SK-N-DZ (cell line): Measurements from ENCODE around the gene SPATA46.

Experiments used
- DNase-seq: peaks from one replicate; pipeline ENCODE4 v3.0.0-alpha.2; 2015; ENCODE audit warnings: low spot score

Gene SPATA46

DNA sequence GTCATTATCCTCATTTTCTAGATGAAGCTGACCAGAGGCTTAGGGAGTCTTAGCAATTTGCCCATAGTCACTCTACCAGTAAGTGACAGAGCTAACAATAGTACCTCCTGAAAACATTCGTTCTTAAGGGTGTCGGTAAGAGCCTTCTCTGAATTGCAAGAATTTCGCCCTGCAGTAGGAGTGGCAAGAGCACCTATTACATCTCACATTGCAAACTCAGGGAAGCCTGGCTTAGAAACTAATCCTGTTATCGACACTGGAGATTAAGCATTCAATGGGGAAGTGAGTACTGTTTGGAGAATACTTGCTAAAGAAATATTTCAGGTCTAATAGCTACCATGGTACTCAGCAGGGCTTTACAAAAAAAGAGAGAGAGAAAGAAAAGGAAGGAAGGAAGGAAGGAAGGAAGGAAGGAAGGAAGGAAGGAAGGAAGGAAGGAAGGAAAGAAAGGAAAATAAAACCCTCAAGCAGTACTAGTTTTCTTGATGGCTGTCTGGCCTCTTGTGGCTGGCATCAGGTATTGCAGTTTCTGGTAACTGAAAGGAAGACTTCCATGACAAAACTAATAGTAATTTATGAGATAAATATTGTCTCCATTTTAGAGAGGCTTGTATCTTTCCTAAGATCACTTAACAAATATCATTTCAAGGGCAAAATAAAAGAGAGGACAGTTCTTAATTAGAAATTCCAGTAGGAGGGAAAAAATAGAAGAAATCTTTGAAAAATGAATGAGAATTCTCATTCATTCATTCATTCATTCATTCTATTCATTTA, 15.3 kb upstream of the SPATA46 start:
- peak; percentile 58 for DNase-seq

DNA sequence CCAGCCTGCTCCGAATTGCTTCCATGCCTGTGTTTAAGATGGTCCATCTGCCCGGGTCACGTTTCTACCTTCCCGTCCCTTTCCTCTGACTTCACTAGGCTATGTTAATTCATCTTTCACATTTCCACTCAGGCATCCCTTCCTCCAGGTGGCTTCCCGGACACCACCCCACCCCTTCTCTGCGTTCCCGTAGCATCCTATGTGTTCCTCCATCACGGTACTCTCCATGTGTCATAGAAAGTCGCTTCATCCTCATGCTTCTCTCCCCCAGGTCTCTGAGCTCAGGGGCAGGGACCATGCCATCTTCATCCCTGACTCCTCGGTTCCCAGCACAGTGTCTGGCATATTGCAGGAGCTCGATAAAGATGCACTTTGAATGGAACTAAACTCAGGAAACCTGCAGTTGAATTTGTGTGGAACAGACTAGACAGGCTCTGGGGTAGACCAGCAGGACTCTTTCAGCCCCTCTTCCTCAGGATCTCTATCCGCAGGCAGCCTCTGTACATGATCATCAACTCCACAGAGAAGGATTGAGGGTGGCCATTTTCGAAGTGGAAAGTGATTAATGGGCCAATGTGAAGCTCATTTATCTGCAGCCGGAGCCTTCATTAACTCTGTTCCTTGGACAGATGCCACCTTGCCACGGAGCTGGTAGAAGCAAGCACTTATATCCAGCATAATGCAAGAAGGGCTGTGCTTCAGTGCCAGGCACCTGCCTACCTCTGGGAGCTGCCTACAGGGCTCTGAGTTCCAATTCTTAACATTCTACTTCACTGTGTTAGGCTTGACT, 13.9 kb upstream of the SPATA46 start:
- DNase-seq, result no peak

DNA sequence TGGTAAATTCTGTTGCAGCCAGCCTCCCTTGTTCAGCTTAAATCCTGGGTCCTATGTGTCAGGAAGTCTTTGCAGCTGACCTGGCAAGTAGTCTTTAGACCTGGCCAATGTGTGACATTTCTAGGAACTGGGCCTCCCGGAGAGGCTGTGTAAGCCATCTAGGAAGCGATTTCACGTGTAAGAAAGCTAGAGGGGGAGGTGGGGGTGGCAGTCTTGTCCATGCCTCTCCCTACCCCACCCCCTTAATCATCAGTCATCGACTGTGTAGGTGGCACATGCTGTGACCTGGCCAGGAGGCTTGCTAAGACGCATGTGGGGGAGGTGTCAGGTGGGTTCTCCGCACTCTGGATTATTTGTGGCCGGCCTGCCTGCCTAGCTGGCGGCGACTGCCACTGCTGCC, 13.3 kb upstream of the SPATA46 start:
- no peak for DNase-seq

DNA sequence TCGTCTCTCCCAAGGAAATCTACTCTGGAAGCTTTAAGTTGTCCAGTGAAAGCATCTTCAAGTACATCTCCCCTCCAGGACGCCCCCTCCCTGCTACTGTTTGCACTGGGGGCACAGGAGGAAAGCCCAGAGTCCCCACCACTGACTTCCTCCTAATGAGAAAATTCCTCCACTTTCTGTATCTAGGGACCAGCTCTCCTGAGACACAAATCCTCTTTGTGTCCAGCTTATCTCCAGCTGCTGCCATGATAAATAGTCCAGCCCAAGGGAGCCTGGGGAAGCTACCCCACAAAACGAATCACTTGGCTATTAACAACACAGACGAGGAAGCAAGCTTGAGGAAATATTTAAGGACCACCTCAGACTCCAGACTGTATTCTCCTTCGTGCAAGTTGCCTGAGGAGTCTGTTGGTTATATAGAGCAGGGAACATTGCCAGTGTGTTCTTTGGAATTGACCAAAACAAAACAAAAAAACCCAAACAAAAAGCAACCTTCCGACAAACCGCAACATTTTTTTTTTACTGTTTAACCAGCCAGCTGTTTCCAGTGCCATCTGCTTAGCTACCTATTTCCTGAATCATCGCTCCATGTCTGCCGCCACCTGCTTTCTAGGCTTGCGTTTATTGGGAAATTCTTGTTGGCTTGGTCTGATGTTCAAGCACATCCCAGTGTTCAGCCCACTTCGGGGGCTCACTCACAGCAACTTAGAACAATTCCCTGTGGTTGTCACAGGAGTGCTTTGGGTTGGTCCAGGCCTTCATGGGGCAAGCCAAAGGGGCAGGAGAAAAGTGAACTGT, 12.6 kb upstream of the SPATA46 start:
- no peak for DNase-seq

DNA sequence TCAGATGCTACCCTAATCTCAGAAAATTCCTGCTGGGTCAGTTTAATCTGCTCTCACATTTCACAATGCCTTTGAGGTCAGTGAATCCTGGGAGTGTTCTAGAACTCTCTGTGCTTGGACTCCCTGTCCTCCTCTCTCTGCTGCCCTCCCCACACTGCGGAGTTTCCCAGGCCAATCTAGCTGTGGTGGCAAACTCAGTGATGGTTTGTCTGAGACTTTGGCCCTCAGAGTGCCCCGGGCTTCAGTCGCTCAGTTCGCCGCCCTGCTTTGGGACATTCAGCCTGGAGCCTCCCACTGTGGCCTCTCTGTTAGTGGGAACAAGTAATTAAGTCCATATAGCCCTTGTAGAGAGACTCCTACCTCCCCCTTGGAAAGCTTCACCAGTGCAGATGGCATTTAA, 12.0 kb upstream of the SPATA46 start:
- no peak for DNase-seq

DNA sequence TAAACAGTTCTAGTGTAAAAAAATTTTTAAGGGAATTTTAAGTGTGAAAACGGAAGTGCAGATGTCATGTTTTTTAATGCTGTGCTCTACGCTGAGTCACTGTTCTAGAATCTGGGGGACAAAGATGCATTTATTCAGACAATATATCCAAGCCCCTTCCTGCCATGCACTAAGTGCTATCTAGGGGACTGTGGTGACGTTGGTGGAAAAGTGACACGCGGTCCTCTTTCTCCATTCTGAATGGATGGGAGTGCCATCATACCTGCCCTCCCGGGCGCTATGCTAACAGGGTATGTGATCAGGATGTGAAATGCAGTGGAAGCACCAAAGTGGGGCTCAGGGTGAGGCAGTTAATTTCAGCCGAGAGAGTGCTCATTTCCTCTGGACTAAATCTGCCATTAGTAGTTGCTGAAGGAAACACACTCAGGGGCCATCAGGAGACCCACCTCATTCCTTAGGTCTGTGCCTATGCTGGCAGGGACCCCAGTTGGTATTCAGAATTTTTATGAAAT, 11.5 kb upstream of the SPATA46 start:
- no peak for DNase-seq

DNA sequence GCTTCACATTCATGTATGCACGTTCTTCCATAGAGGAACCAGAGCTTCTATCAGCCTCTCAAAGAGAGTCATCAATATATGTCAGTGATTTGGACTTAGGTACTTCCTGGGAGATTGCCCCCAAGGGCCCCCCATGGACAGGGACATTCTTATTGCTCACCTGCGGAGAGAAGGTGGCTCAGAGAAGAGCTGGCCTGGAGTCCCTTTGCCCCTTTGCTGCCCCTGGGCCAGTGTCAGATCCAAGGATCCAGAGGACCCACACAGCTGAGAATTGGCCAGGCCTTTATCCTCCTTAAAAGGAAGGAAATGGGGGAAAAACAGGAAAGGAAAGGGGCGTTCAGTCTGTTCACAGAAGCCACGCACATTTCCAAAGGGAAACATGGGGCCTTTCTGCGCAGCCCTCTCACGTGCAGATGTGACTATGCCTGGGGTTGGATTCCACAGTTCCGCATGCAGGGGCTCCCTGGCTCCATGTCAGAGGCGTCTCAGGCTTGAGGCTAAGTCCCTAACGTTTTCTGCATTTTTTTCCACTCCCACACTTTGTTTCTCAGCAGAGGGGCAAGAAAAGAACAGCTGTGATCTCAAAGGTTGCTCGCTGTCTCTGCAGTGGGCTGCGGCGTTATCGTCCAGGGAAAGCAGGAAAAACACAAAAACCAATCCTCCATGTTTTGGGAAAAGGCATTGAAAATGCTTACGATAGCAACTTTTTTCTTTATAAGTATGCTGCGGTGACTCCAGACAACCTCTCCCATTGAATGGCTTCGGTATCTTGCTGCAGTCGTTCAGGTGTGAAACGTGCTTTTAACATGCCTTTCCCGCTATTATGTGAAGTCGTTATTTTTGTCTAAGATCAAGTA, 10.8 kb upstream of the SPATA46 start:
- DNase-seq, result no peak

DNA sequence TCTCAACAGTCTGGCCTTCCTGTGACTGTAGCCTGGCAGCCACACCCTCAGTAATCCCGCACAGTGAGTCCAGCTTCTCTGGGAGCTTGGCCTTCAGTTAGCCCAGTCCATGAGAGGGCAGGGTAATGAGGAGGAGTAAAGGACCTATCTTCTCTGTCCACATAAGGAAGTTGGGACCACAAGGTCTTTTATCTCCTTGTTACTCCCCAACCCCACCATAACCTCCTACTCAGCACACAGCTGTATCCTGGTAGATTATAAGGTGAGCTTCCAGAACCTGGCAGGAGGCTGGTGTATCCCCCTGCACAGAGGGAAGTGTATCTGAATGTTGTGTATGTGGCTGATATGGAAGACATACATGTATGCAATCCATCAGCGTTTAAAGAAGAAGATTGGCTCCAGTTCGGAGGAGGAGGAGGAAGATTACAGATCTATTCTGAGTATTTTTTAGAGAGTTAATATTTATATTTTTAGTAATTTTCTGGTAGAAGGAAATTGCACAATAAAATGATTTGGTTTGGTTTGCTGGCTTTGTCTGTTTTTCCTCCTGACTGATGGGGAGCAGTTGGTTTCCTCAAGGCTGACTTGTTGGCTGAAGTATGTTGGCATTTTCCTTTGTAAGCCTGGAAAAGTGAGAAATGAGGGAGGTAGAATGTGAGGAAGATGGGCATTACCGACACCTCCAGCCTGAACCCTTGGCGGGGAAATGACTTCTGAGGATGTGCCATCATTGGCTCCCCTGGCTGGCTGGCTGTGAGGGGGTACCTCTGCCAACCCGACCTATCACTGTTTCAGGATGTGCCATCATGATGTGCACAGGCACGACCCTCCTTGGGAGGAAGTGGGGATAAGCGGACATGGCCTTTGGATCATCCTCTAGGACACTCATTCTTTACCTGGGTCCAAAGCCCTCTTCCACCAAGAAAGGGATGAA, 9.9 kb upstream of the SPATA46 start:
- DNase-seq, result no peak

DNA sequence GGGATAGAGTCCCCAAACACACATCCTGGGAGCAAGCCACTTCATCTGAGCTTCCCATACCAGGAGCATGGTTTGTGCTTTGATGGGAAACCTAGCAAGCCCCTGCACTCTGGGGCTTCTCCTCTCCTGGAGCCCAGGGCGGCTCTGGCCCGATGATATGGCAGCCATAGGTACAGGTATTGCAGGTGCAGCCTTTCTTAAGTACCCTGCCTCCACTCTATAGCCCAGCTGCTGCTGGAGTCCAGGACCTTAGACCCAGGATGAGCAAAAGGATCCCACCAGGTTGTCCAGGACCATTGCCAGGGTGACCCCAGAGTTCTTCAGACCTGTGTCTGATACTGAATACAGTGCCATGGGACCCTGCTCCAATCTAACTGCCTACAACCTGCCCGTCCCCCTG, 9.0 kb upstream of the SPATA46 start:
- no peak for DNase-seq

DNA sequence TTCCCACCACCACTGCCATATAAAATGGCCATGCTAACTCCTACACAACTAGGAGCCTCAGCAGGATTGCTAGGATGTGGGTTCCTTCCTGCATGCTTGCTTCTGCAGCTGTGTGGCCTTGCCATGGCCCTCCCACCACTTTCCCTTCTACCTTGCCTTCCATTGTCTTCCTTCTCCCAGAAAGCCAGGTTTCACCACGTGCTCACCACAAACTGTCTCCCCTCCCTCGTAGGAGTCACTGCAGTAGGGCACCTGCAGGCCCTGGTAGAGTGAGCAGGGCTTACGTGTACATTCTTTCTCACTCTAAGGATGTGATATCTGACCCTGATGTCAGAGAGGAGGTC, 8.6 kb upstream of the SPATA46 start:
- DNase-seq, result no peak

DNA sequence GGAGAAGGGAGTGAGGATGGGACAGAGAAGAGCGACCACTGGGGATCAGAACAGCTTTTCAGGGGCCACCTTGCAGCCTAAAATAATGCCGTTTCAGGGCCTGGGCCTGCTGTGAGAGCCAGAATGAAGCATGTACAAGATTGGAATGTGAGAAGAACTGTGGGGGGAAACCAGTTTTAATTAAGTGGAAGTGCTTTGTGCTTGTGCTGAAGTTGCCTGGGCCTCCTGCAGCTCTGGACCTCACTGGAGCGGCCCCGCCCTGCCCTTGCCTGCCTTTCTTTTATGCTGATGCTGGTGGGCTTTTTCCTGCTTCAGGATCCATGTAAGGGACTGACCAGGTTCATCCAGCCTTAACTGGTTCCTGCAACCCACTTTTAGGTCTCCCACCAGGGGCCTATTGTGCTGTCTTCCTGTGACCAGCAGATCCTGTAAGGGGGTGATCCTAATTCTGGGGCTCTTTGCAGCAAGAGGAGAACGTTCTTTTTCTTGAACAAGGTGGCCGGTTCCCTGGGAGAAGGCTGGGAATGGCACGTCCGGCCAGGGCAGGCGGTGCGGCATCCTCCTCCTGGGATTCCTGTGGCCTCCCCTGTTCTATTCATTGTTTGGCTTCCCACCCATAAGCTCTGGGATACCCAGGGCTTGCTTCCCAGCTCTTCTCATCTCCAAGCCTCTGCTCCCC, 8.1 kb upstream of the SPATA46 start:
- DNase-seq, result no peak

DNA sequence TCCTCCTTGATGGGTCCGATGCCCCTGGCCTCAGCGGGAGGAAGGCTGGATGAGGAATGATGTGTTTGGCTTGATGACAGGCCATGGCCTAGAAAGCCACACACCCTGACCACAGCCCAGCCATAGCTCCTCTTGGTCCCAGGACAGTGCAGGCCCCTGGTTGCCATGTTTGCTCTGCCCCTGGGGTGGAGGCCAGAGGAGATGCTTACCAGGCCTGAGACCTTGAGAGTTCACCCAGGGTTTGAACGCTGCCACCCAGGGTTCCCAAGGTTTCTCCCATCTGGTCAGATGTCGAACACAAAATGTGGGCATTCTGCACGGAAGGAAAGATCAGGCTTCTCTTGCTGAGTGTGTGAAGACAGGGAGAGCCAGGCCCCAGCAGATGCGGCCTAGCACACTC, 7.5 kb upstream of the SPATA46 start:
- DNase-seq, result no peak

DNA sequence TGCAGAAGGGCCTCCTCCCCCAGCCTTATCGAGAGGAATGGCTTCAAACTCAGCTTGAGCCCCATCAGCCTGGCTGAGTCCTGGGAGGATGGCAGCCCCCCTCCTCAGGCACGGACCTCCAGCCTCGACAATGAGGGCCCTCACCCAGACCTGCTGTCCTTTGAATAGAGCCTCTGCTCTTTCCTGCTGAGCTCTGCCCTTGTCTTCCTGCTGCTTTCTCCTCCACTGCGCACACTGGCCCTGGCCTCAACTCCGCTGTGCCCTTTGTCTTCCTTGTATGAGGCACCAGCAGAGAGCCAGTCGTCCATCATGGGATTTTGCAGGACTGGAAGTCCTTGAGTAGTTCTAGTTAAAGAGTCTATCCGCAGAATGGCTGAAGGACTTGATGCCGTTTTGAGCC, 6.9 kb upstream of the SPATA46 start:
- DNase-seq, result no peak

DNA sequence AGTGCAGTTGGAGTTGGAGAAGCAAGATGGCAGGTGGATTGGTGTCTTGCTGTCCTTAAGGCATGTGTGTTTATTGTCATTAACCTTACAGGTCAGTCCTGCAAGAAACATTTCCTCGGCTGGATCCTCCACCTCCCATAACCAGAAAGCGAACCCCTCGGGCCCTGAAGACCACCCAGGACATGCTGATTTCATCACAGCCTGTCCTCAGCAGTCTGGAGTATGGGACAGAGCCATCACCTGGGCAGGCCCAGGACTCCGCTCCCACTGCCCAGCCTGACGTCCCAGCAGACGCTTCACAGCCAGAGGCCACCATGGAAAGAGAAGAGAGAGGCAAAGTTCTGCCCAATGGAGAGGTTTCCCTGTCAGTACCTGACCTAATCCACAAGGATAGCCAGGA, 6.4 kb upstream of the SPATA46 start:
- no peak for DNase-seq

DNA sequence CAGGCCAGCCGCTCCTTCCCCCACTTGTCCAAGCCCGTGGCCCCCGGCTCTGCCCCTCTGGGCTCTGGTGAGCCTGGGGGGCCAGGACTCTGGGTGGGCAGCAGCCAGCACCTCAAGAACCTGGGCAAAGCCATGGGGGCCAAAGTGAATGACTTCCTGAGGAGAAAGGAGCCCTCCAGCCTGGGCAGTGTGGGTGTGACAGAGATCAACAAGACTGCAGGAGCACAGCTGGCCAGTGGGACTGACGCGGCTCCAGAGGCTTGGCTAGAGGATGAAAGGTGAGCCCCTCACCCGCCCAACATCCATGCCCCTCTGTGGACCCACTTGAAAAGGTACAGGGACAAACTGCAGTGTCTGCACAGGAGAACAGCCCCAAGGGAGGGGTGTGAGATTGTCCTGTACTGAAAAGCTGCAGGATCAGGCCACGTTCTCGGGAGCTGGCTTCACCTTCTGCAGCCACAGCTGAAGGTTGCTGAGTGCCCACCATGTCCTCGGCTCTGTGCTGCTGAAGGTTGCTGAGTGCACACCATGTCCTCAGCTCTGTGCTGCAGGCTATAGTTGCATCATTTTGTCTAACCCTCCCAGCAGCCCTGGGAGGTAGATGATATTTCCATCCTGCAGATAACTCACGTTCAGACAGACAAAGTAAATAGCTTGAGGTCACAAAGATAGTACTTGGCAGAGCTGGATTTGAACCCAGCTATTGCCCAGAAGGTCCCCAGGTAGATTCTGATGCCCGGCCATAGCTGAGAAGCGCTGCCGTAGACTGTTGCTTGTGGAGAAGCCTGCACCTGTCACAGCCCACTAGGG, 5.5 kb upstream of the SPATA46 start:
- DNase-seq, result no peak

DNA sequence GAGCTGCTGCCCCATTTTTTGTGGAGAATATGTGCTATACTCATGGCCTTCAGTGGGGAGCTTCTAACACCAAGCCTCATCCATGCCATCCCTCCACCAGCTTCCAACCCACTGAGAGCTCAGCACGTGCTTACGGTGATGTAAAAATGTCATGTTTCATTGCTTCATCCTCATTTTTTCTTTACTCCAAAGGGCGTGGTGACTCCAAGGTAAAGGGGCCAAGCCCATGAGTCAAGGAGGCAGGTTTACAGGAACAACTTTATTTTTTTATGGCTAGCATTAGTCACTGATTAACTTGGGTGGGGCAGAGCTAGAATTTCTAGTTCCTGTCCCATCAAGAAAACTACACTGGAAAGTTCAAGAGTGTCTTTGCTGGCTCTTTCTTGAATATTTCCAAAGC, 4.7 kb upstream of the SPATA46 start, which contains the start of gene C1orf226:
C1orf226 (plus strand) TSS at position 346 of the 400 bp plus-strand sequence. CDS start 174 bp downstream, outside the sequence.
- no peak for DNase-seq

DNA sequence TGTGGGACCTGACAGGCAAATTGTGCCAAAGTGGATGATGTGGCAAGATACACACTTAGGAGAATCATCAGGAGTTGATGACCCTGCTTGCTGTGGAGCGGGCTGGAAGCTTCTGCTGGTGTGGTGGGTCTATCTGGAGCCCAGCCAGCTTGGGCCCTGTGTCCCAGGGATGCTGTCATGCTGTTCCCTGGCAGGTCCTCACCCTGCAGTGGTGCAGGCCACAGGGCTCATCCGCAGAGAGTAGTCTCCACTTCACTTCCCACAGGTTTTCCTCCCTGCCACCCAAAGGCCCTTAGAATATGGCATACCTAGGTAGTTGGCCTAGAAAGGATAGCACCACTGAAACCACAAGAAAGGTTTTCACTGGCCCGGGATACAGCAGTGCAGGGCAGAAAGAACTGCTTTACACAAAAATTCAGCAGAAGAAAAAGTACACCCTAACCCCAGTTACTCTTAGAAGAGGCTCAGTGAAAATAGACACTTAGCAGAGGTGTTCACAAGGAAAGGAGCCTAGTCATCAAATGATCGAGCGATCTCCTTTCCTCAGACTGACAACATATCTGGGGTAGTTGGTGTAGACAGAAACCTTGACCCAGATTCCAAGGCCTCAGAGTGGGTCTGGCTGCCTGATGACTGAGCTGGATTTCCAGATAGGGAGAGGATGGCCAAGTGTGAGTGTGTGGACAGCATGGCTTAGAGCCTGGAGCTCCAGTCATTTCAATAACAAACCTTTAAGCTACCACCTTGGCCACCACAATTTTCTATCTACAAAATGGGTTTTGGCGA, 3.6 kb upstream of the SPATA46 start:
- no peak for DNase-seq

DNA sequence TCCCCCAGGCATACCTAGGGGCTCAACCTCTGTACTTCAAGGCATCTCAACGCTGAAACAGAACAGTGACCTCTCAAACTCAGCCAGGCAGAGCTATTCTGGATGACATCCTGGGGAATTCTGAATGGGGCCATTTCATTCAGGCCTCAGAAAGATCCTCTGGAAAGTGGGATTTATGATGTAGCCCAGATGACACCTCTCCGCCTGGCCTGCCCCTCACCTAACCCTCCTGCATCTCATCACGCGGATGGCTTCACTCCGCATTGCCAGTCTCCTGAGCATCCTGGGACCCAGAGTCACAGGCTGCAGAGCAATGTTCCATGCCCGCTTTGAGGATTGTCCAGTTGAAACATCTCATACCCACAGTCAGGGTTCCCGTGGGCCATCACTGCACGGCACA, 1.2 kb downstream of the SPATA46 start:
- DNase-seq, result no peak
